ENCODE data around the gene KCNJ18.
"Not testable (repeated sequence)": the region's sequence is repeated elsewhere in the genome, so short reads cannot be mapped to it uniquely, and the experiment has no call there.

KCNJ18 gene

GRCh38 chr17:21670361-21671155, 21.8 kb upstream of the KCNJ18 start:
- not testable (repeated sequence) for DNase-seq (ENCODE audit: insufficient read length, low spot score); FAIRE-seq

- FAIRE-seq = not testable (repeated sequence)
Observed at GRCh38 chr17:21671437-21671836, 20.9 kb upstream of the KCNJ18 start.

GRCh38 chr17:21671871-21672270, 20.5 kb upstream of the KCNJ18 start:
- not testable (repeated sequence) for FAIRE-seq; DNase-seq (ENCODE audit: insufficient read length, low spot score)

More at GRCh38 chr17:21671437-21671836, 20.9 kb upstream of the KCNJ18 start:
- DNase-seq (ENCODE audit: insufficient read length, low spot score) = not testable (repeated sequence)

- not testable (repeated sequence) for FAIRE-seq; DNase-seq (ENCODE audit: insufficient read length, low spot score)
Observed at GRCh38 chr17:21673451-21674241, 18.7 kb upstream of the KCNJ18 start.

GRCh38 chr17:21674242-21674731, 18.0 kb upstream of the KCNJ18 start:
- FAIRE-seq (no peak), DNase-seq (ENCODE audit: insufficient read length, low spot score) (no peak)

GRCh38 chr17:21674891-21675738, 17.2 kb upstream of the KCNJ18 start:
- not testable (repeated sequence) for DNase-seq (ENCODE audit: insufficient read length, low spot score); FAIRE-seq

- FAIRE-seq; DNase-seq (ENCODE audit: insufficient read length, low spot score): not testable (repeated sequence)
Observed at GRCh38 chr17:21675739-21676130, 16.6 kb upstream of the KCNJ18 start.

- FAIRE-seq (no peak), DNase-seq (ENCODE audit: insufficient read length, low spot score) (no peak)
Observed at GRCh38 chr17:21676281-21677111, 15.8 kb upstream of the KCNJ18 start.

- no peak for DNase-seq (ENCODE audit: insufficient read length, low spot score)
- no peak for FAIRE-seq
Observed at GRCh38 chr17:21677126-21677910, 15.0 kb upstream of the KCNJ18 start.

- FAIRE-seq (no peak), DNase-seq (ENCODE audit: insufficient read length, low spot score) (no peak)
Observed at GRCh38 chr17:21677911-21678310, 14.4 kb upstream of the KCNJ18 start.

GRCh38 chr17:21678393-21679081, 13.8 kb upstream of the KCNJ18 start:
- DNase-seq (ENCODE audit: insufficient read length, low spot score) (no peak), FAIRE-seq (no peak)

- FAIRE-seq (no peak), DNase-seq (ENCODE audit: insufficient read length, low spot score) (no peak)
Observed at GRCh38 chr17:21679256-21680146, 12.8 kb upstream of the KCNJ18 start.

- DNase-seq (ENCODE audit: insufficient read length, low spot score) = no peak
- no peak for FAIRE-seq
Observed at GRCh38 chr17:21680366-21680765, 12.0 kb upstream of the KCNJ18 start.

- DNase-seq (ENCODE audit: insufficient read length, low spot score); FAIRE-seq: not testable (repeated sequence)
Observed at GRCh38 chr17:21680850-21681351, 11.4 kb upstream of the KCNJ18 start.

- not testable (repeated sequence) for DNase-seq (ENCODE audit: insufficient read length, low spot score); FAIRE-seq
Observed at GRCh38 chr17:21681576-21681975, 10.7 kb upstream of the KCNJ18 start.

- FAIRE-seq; DNase-seq (ENCODE audit: insufficient read length, low spot score): not testable (repeated sequence)
Observed at GRCh38 chr17:21682130-21682529, 10.2 kb upstream of the KCNJ18 start.

GRCh38 chr17:21683142-21683712, 9.1 kb upstream of the KCNJ18 start:
- FAIRE-seq; DNase-seq (ENCODE audit: insufficient read length, low spot score): not testable (repeated sequence)

All from GM19239 (cell line).